NCI-H2196 treated with DMSO at 0.1 percent for 48 hours (cell line): ENCODE data around the gene TLCD3B.

Source experiments
- DNase-seq: peaks from one replicate; lab custom pipeline; 2025; ENCODE audit not compliant: unreplicated experiment; lab: John Stamatoyannopoulos, UW

TLCD3B gene

GRCh38 chr16:30005341-30006094 lies 25.6 kb downstream of the TLCD3B start:
- DNase-seq = peak; percentile 57

GRCh38 chr16:30004811-30005242 lies 26.2 kb downstream of the TLCD3B start:
- DNase-seq = peak; percentile 82

- peak; percentile 82 for DNase-seq
These were observed 26.7 kb downstream of the TLCD3B start for GRCh38 chr16:30004424-30004776.

- DNase-seq = no peak
These were observed 27.2 kb downstream of the TLCD3B start for GRCh38 chr16:30003670-30004423.

GRCh38 chr16:30002614-30003346 lies 28.3 kb downstream of the TLCD3B start:
- DNase-seq = no peak

GRCh38 chr16:30000735-30001631 lies 30.1 kb downstream of the TLCD3B start:
- DNase-seq = no peak

GRCh38 chr16:29999605-30000004 lies 31.5 kb downstream of the TLCD3B start:
- DNase-seq = no peak

- DNase-seq = no peak
These were observed 34.3 kb downstream of the TLCD3B start for GRCh38 chr16:29996766-29997250.

GRCh38 chr16:29995911-29996765 lies 34.9 kb downstream of the TLCD3B start, which contains the start of gene INO80E:
Gene INO80E (plus strand): TSS chr16:29996241. CDS start chr16:29996311, 70 bp downstream.
- peak; percentile 89 for DNase-seq

GRCh38 chr16:29995324-29995910 lies 35.7 kb downstream of the TLCD3B start, which contains the start of gene HIRIP3:
Gene HIRIP3 (minus strand): TSS chr16:29995617. CDS start chr16:29995605, 12 bp downstream.
- DNase-seq = peak; percentile 74

- DNase-seq = peak; percentile 68
These were observed 36.3 kb downstream of the TLCD3B start for GRCh38 chr16:29994600-29995323.

GRCh38 chr16:29993903-29994599 lies 37.0 kb downstream of the TLCD3B start:
- DNase-seq = no peak

GRCh38 chr16:29993191-29993902 lies 37.7 kb downstream of the TLCD3B start:
- DNase-seq = no peak

GRCh38 chr16:29992344-29992967 lies 38.6 kb downstream of the TLCD3B start:
- DNase-seq = peak; percentile 70

- no peak for DNase-seq
These were observed 39.5 kb downstream of the TLCD3B start for GRCh38 chr16:29991571-29991904.

GRCh38 chr16:29990883-29991570 lies 40.0 kb downstream of the TLCD3B start:
- no peak for DNase-seq
